ENCODE data around the gene HRNR. TPM values are rescaled to one million over a fixed set of nuclear protein-coding genes. Genes with fewer than 3 reads are reported as not detected.
"Not testable (repeated sequence)": the region's sequence is repeated elsewhere in the genome, so short reads cannot be mapped to it uniquely, and the experiment has no call there.

The HRNR gene
- total RNA-seq, 4 donors from 2014 or later = 0.06 TPM; not detected in 3

DNA sequence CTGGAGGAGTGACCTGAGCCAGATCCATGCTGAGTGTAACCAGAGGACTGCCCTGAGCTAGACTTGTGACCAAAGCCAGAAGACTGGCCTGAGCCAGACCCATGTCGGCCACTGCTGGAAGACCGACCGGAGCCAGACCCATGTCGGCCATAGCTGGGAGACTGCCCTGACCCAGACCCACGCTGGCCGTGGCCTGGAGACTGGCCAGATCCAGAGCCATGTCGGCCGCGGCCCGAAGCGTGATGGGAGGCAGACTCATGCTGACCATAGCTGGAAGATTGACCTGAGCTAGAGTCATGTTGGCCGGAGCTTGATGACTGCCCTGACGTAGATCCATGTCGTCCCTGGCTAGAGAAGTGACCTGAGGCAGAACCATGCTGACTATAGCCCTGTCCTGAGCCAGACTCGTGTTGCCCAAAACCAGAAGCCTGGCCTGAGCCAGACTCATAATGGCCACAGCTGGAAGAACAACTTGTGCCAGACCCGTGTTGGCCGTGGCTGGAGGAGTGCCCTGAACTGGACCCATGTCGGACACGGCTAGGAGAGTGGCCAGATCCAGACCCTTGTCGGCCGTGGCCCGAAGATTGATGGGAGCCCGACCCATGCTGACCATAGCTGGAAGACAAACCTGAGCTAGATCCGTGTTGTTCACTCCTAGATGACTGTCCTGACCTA, 5.1 kb downstream of the HRNR start:
- H3K27ac ChIP-seq = no peak overlapping the region
- H3K4me3 ChIP-seq = no peak overlapping the region
- intact Hi-C loops (cut with DNase I; ENCODE audit: low total_unique reads) = no loop called here
- no peaks in the 10 kb centered on the region for H3K27me3 ChIP-seq
- no peaks in the 10 kb centered on the region for H3K36me3 ChIP-seq
- TF ChIP-seq POLR2A (IDR thresholded peaks at IDR 0.05) = no peak
- TF ChIP-seq, protein P1, sequence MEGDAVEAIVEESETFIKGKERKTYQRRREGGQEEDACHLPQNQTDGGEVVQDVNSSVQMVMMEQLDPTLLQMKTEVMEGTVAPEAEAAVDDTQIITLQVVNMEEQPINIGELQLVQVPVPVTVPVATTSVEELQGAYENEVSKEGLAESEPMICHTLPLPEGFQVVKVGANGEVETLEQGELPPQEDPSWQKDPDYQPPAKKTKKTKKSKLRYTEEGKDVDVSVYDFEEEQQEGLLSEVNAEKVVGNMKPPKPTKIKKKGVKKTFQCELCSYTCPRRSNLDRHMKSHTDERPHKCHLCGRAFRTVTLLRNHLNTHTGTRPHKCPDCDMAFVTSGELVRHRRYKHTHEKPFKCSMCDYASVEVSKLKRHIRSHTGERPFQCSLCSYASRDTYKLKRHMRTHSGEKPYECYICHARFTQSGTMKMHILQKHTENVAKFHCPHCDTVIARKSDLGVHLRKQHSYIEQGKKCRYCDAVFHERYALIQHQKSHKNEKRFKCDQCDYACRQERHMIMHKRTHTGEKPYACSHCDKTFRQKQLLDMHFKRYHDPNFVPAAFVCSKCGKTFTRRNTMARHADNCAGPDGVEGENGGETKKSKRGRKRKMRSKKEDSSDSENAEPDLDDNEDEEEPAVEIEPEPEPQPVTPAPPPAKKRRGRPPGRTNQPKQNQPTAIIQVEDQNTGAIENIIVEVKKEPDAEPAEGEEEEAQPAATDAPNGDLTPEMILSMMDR (IDR thresholded peaks at IDR 0.05) = no peak
- H3K9me3 ChIP-seq = no peaks in the 10 kb centered on the region
- no peaks in the 10 kb centered on the region for H3K4me1 ChIP-seq
- no peak for DNase-seq

DNA sequence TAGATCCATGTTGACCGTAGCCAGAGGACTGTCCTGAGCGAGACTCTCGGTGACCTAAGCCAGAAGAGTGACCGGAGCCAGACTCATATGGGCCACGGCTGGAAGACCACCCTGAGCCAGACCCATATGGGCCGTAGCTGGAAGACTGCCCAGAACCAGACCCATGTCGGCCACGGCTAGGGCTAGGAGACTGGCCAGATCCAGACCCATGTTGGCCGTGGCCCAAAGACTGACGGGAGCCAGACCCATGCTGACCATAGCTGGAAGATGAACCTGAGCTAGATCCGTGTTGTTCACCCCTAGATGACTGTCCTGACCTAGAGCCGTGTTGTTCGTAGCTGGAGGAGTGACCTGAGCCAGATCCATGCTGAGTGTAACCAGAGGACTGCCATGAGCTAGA, 8.4 kb downstream of the HRNR start:
- H3K4me1 ChIP-seq; H3K36me3 ChIP-seq; H3K4me3 ChIP-seq; intact Hi-C loops (cut with DNase I; ENCODE audit: low total_unique reads); H3K27me3 ChIP-seq; H3K27ac ChIP-seq; H3K9me3 ChIP-seq: not testable (repeated sequence)
- peak in 1 of 2 donors; percentile 22 for DNase-seq

DNA sequence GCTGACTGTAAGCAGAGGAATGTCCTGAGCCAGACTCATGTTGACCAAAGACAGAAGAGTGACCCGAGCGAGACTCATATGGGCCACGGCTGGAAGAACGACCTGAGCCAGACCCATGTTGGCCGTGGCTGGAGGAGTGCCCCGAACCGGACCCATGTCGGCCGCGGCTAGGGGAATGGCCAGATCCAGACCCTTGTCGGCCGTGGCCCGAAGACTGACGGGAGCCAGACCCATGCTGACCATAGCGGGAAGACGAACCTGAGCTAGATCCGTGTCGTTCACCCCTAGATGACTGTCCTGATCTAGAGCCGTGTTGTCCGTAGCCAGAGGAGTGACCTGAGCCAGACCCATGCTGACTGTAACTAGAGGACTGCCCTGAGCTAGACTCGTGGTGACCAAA, 9.1 kb downstream of the HRNR start:
- DNase-seq; H3K27me3 ChIP-seq; H3K27ac ChIP-seq; H3K4me3 ChIP-seq; H3K4me1 ChIP-seq; intact Hi-C loops (cut with DNase I; ENCODE audit: low total_unique reads); H3K9me3 ChIP-seq; H3K36me3 ChIP-seq: not testable (repeated sequence)

DNA sequence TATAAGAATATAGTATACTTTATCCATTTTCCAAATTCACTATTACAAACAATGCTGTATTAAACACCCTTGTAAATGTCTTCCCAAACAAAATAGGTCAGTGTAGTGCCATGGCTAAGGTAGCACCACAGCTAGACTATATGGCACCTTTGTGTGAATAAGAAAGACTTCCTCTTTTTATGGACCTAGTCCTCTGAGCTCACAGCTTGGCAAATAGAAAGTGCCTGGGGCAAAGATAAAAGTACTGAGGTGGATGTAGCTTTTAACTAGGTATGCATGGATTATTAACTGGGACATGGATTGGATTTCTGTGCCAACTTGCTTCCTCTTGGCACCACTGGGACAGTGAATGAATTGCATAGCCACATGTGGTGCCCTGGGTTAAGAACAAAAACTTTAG, 25.0 kb downstream of the HRNR start:
- no peak for DNase-seq
- no peak for TF ChIP-seq POLR2A (IDR thresholded peaks at IDR 0.05)
- TF ChIP-seq, protein P1 (IDR thresholded peaks at IDR 0.05) = no peak
- H3K27me3 ChIP-seq = no peaks in the 10 kb centered on the region
- H3K9me3 ChIP-seq = no peaks in the 10 kb centered on the region
- no peak overlapping the region for H3K27ac ChIP-seq
- H3K4me3 ChIP-seq = no peak overlapping the region
- H3K36me3 ChIP-seq = no peaks in the 10 kb centered on the region
- intact Hi-C loops (cut with DNase I; ENCODE audit: low total_unique reads) = no loop called here
- H3K4me1 ChIP-seq = no peaks in the 10 kb centered on the region

DNA sequence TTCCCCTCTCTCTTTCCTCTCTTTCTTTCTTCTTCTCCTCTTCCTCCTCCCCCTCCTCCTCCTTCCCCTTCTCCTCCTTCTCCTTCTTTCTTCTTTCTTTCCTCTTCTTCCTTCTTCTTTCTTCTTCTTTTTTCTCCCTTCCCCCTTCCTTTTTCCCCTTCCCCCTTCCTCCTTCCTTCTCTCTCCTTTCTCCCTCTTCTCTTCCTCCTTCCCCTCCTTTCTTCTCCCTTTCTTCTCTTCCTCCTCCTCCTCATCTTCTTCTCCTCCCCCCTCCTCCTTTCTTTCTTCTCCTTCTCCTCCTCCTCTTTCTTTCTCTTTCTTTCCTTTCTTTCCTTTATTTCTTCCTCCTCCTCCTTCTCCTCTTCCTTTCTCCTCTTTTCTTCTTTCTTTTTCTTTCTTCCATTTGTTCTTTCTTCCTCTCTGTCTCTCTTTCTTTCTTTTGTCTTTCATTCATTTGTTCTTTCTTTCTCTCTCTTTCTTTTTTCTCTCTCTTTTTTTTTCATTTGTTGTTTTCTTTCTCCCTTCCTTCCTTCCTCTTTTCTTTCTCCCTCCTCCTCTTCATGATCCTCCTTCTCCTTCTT, 26.5 kb downstream of the HRNR start:
- Histone ChIP-seq H3K9me3 (no peaks in the 10 kb centered on the region), H3K36me3 (no peaks in the 10 kb centered on the region), H3K4me1 (no peaks in the 10 kb centered on the region), H3K27me3 (no peaks in the 10 kb centered on the region), H3K27ac (no peak overlapping the region), H3K4me3 (no peak overlapping the region)
- intact Hi-C loops (cut with DNase I; ENCODE audit: low total_unique reads) = no loop called here
- no peak for TF ChIP-seq POLR2A (IDR thresholded peaks at IDR 0.05)
- TF ChIP-seq, protein P1 (IDR thresholded peaks at IDR 0.05) = no peak
- DNase-seq = no peak

DNA sequence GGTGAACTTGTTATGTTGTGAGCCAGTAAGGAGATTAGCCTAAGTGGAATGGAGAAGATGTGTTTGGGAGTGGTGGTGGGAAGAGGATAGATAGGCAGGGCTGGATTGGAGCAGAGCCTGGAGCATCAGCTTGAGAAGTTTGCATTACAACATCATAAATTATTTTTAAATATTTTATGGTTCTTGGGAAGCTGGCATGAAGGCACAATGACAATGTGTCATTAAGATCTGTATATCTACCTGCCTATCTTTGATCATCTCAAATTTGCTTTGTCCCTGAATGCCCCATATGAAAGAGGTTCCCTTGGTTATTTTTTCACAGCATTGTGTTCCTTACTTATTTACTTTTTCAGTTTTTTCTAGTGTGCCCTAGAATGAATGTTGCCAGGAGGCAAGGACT, 32.3 kb downstream of the HRNR start:
- intact Hi-C loops (cut with DNase I; ENCODE audit: low total_unique reads) = no loop called here

More for the DNA sequence above, 32.3 kb downstream of the HRNR start:
- H3K27me3 ChIP-seq = no peaks in the 10 kb centered on the region
- DNase-seq = no peak
- no peaks in the 10 kb centered on the region for H3K9me3 ChIP-seq
- H3K4me1 ChIP-seq = no peaks in the 10 kb centered on the region
- H3K4me3 ChIP-seq = no peak overlapping the region
- no peak overlapping the region for H3K27ac ChIP-seq
- TF ChIP-seq, protein P1 (IDR thresholded peaks at IDR 0.05) = no peak
- TF ChIP-seq POLR2A (IDR thresholded peaks at IDR 0.05) = no peak
- no peaks in the 10 kb centered on the region for H3K36me3 ChIP-seq
